T47D (cell line): ENCODE measurements around the gene CTAG1B.
"Not testable (repeated sequence)": the region's sequence is repeated elsewhere in the genome, so short reads cannot be mapped to it uniquely, and the experiment has no call there.

Experiments
- DNase-seq, 2 experiments: peaks; one replicate each; pipeline versions ENCODE4 v3.0.0 to v3.0.0-alpha.2; 2011 to 2012; ENCODE audit warnings: low read depth in 1 of 2, low spot score in 1 of 2
- JUND ChIP-seq: IDR thresholded peaks from 2 replicates; pipeline ENCODE4 v1.6.1; 2012; ENCODE audit warnings: low read depth
- in situ Hi-C: cut with HindIII; loops from 2 replicates; pipeline ENCODE4 v1.10.0; 2016; ENCODE audit warnings: low sequenced_read_pairs, low pct_unique_long_range_greater_than_20kb

CTAG1B gene

DNA sequence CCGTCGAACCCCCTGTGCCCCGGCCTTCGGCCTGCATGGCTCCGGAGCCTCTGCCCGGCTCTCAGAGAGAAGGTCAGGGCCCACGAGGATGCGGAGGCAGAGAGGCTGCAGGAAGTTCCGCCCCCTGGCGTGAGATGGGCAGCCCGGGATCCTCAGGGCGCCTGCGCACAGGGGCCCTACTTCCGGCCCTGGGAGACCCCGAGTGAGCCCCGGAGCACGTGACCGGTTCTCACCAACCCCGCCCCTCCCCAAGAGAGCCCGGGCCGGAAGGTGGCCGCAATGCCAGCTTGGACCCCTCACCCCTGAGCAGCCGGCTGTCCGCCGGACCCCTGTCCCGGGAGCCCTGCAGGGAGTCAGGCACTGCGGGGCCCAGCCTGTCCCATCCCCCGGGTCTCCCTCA, at the start of gene CTAG1B:
CTAG1B (minus strand) TSS at position 101 of the 400 bp plus-strand sequence; CDS start at position 37, 64 bp downstream.
- DNase-seq, in situ Hi-C loops: not testable (repeated sequence)

DNA sequence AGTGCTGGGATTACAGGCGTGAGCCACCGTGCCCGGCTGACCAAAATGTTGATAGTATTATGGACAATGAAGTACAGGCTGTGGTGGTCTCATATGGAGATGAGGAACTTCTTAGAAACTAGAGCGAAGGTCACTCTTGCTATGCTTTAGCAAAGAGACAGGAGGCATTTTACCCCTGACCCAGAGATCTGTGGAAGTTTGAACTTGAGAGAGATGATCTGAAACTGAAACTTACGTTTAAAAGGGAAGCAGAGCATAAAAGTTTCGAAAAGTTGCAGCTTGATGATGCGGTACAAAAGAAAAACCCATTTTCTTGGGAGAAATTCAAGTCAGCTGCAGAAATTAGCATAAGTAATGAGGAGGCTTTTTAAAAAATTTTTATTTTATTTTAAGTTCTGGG, 42.8 kb upstream of the CTAG1B start:
- in situ Hi-C loops: no loop called here
- TF ChIP-seq JUND: no peak
- no peak for DNase-seq

DNA sequence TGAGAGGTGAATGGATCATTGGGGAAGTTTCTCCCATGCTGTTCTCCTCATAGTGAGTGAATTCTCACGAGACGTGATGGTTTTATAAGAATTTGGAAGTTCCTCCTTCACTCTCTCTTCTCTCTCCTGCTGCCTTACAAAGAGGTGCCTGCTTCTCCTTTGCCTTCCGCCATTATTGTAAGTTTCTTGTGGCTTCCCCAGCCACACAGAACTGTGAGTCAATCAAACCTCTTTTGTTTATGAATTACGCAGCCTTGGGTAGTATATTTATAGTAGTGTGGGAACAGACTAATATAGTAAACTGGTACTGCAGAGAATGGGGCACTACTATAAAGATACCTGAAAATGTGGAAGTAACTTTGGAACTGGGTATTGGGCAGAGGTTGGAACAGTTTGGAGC, 42.1 kb upstream of the CTAG1B start:
- DNase-seq: no peak
- TF ChIP-seq JUND: no peak
- in situ Hi-C loops: no loop called here

- in situ Hi-C loops: no loop called here
- DNase-seq: no peak
- no peak for TF ChIP-seq JUND
These were observed 41.5 kb upstream of the CTAG1B start for GRCh38 chrX:154660541-154660940.

- TF ChIP-seq JUND: no peak
- in situ Hi-C loops: no loop called here
- DNase-seq: no peak
These were observed 39.9 kb upstream of the CTAG1B start for GRCh38 chrX:154658957-154659356.

GRCh38 chrX:154658187-154658586, 39.1 kb upstream of the CTAG1B start:
- no peak for TF ChIP-seq JUND
- no peak for DNase-seq
- in situ Hi-C loops: no loop called here

GRCh38 chrX:154657226-154657805, 38.2 kb upstream of the CTAG1B start:
- in situ Hi-C loops: no loop called here
- no peak for TF ChIP-seq JUND

DNA sequence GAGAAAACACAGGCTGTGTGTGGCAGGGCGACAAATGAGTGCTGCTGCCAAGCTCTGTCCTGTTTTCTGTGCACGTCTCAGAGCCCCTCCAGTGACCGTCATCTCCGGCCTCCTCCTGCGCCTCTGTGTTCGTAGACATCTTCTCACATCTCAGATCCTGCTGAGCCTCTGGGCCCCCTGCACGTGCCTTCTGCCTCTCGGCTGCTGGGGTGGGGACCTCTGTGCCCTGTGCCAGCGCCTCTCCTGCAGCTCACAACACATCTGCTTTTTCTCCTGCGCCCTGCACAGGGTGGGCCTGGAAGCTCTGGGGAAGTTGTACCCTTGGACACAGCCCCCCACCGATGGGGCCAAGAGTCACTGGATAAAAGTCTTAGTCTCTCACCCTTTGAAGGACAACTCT, 36.7 kb upstream of the CTAG1B start:
- in situ Hi-C loops: no loop called here
- TF ChIP-seq JUND: no peak
- no peak for DNase-seq

More at GRCh38 chrX:154657226-154657805, 38.2 kb upstream of the CTAG1B start:
- no peak for DNase-seq

- in situ Hi-C loops: no loop called here
- no peak for TF ChIP-seq JUND
- DNase-seq: no peak
These were observed 36.3 kb upstream of the CTAG1B start for GRCh38 chrX:154655346-154655745.

DNA sequence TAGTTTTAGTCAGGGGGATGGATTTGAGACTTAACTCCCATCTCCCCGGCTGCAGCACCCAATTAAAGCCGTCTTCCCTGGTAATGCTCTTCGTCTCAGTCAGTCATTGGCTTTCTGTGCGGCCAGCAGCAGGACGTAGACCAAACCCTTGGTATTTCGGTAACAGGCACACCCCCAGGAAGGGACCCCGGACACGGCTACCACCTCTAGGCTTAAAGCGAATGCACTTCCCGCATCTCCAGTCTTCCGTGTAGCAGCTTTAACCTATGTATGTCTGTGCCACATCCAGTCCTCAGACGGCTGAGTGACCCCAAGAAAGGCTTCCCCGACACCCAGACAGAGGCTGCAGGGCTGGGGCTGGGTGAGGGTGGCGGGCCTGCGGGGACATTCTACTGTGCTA, 35.8 kb upstream of the CTAG1B start:
- in situ Hi-C loops: no loop called here
- no peak for TF ChIP-seq JUND
- DNase-seq: no peak

- in situ Hi-C loops: no loop called here
These were observed 35.3 kb upstream of the CTAG1B start for GRCh38 chrX:154654372-154654771.

GRCh38 chrX:154653413-154653812, 34.3 kb upstream of the CTAG1B start, which contains the start of gene CTAG2:
Gene CTAG2 (minus strand): TSS chrX:154653579. CDS start chrX:154653515, 64 bp downstream.
- in situ Hi-C loops, DNase-seq: not testable (repeated sequence)

More at GRCh38 chrX:154654372-154654771, 35.3 kb upstream of the CTAG1B start:
- DNase-seq: no peak
- no peak for TF ChIP-seq JUND

- TF ChIP-seq JUND: no peak
- no peak for DNase-seq
- in situ Hi-C loops: no loop called here
These were observed 33.9 kb upstream of the CTAG1B start for GRCh38 chrX:154653048-154653401.
